ENCODE results near the gene HS6ST1.
A peak's percentile ranks its signal among the peaks of the same experiment; 100 is the strongest.

HS6ST1 gene

GRCh38 chr2:128348701-128349100 lies 30.0 kb upstream of the HS6ST1 start:
- DNase-seq (ENCODE audit: low spot score) = no peak

- DNase-seq (ENCODE audit: low spot score) = peak; percentile 77
These were observed 29.3 kb upstream of the HS6ST1 start for GRCh38 chr2:128347701-128348539.

- DNase-seq (ENCODE audit: low spot score) = no peak
These were observed 28.5 kb upstream of the HS6ST1 start for GRCh38 chr2:128347171-128347558.

- DNase-seq (ENCODE audit: low spot score) = no peak
These were observed 27.9 kb upstream of the HS6ST1 start for GRCh38 chr2:128346291-128347170.

GRCh38 chr2:128345436-128346165 lies 26.9 kb upstream of the HS6ST1 start:
- no peak for DNase-seq (ENCODE audit: low spot score)

- no peak for DNase-seq (ENCODE audit: low spot score)
These were observed 25.4 kb upstream of the HS6ST1 start for GRCh38 chr2:128344101-128344500.

GRCh38 chr2:128343459-128343858 lies 24.8 kb upstream of the HS6ST1 start:
- DNase-seq (ENCODE audit: low spot score) = no peak

- no peak for DNase-seq (ENCODE audit: low spot score)
These were observed 23.9 kb upstream of the HS6ST1 start for GRCh38 chr2:128342550-128342949.

GRCh38 chr2:128341621-128342020 lies 23.0 kb upstream of the HS6ST1 start:
- no peak for DNase-seq (ENCODE audit: low spot score)

- no peak for DNase-seq (ENCODE audit: low spot score)
These were observed 13.5 kb upstream of the HS6ST1 start for GRCh38 chr2:128332091-128332634.

- no peak for DNase-seq (ENCODE audit: low spot score)
These were observed 11.9 kb upstream of the HS6ST1 start for GRCh38 chr2:128330583-128330982.

GRCh38 chr2:128329607-128330006 lies 10.9 kb upstream of the HS6ST1 start:
- DNase-seq (ENCODE audit: low spot score) = no peak

- DNase-seq (ENCODE audit: low spot score) = no peak
These were observed 8.7 kb upstream of the HS6ST1 start for GRCh38 chr2:128327180-128327964.

GRCh38 chr2:128326346-128326745 lies 7.7 kb upstream of the HS6ST1 start:
- DNase-seq (ENCODE audit: low spot score) = no peak

GRCh38 chr2:128325611-128326181 lies 7.0 kb upstream of the HS6ST1 start:
- no peak for DNase-seq (ENCODE audit: low spot score)

GRCh38 chr2:128324897-128325410 lies 6.3 kb upstream of the HS6ST1 start:
- no peak for DNase-seq (ENCODE audit: low spot score)

- DNase-seq (ENCODE audit: low spot score) = no peak
These were observed 5.6 kb upstream of the HS6ST1 start for GRCh38 chr2:128324008-128324896.

- DNase-seq (ENCODE audit: low spot score) = no peak
These were observed 4.9 kb upstream of the HS6ST1 start for GRCh38 chr2:128323555-128323931.

GRCh38 chr2:128322715-128323554 lies 4.3 kb upstream of the HS6ST1 start:
- no peak for DNase-seq (ENCODE audit: low spot score)

All from kidney tubule cell (primary cell).